ENCODE measurements around the gene PHEX. TPM values are rescaled to one million over a fixed set of nuclear protein-coding genes. Genes with fewer than 3 reads are reported as not detected.

PHEX gene
- total RNA-seq, 4 donors from 2014 or later = 0.52 to 1.2 (median 0.65) TPM

- DNase-seq (ENCODE audit: extremely low spot score) = no peak
- Histone ChIP-seq H3K27me3 (no peaks in the 10 kb centered on the region), H3K4me1 (peaks cover 0 to 3% (median 0%) of the 10 kb centered on the region in 4 donors), H3K27ac (replicated peaks in 1 of 4) (no peak overlapping the region), H3K9me3 (no peaks in the 10 kb centered on the region), H3K36me3 (no peaks in the 10 kb centered on the region), H3K4me3 (no peak overlapping the region)
- intact Hi-C loops (cut with DNase I) = loop anchor here (2.0 to 5.0 kb wide), 2 partner anchors 57 to 210 kb away; no protein-coding TSS in a partner anchor
- WGBS = 81% methylated on average over 1 of the region's 1 CpG
- TF ChIP-seq POLR2A (IDR thresholded peaks at IDR 0.05; ENCODE audit: low read depth) = no peak
- no peak for TF ChIP-seq EP300 (IDR thresholded peaks at IDR 0.05)
- TF ChIP-seq CTCF (IDR thresholded peaks at IDR 0.05) = no peak
- no peak for TF ChIP-seq POLR2AphosphoS5 (IDR thresholded peaks at IDR 0.05)
Observed at GRCh38 chrX:22194660-22194945, 162.5 kb downstream of the PHEX start.

DNA sequence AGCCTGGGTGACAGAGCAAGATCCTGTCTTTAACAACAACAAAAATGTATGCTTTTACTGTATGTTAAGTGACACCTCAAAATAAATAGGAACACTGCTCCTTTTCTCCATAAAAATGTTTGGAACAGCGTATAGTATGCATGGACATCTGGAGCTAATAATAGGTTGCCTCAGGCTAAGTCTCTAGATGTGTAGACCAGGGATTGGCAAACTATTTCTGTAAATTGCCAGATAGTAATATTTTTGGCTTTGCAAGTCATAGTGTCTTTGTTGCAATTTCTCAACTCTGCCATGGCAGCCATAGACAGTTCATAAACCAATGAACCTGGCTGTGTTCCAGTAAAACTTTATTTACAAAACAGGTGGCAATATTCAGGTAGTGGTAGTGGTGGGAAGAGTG lies 164.0 kb downstream of the PHEX start:
- peaks cover 0 to 3% (median 0%) of the 10 kb centered on the region in 4 donors for H3K4me1 ChIP-seq
- intact Hi-C loops (cut with DNase I) = no loop called here

DNA sequence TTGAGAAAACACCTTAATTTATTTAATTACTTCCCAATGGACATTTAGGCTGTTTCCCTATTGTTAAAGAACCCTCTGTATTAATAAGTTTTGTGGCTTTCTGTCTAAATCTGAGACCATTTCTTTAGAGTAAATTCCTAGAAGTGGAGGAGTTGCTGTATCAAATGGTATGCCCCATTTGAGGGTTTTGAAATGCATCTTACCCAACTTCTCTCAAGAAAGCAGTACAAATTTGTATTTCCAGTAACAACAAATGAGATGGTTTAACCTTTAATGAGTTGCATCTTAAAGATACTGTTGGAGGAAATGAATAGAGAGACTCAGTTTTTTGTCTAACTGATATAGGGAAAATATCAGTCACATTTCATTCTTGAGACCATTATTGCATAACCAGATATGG lies 170.1 kb downstream of the PHEX start:
- Histone ChIP-seq H3K27ac (replicated peaks in 1 of 4) (no peak overlapping the region), H3K9me3 (no peaks in the 10 kb centered on the region), H3K4me3 (no peak overlapping the region), H3K27me3 (no peaks in the 10 kb centered on the region), H3K36me3 (no peaks in the 10 kb centered on the region), H3K4me1 (no peaks in the 10 kb centered on the region)
- TF ChIP-seq POLR2A (IDR thresholded peaks at IDR 0.05; ENCODE audit: low read depth) = no peak
- TF ChIP-seq CTCF (IDR thresholded peaks at IDR 0.05) = no peak
- no peak for TF ChIP-seq EP300 (IDR thresholded peaks at IDR 0.05)
- TF ChIP-seq POLR2AphosphoS5 (IDR thresholded peaks at IDR 0.05) = no peak
- DNase-seq (ENCODE audit: extremely low spot score) = no peak
- intact Hi-C loops (cut with DNase I) = no loop called here

More for the DNA sequence above, 164.0 kb downstream of the PHEX start:
- 44% methylated on average over 1 of the region's 1 CpG for WGBS
- Histone ChIP-seq H3K27ac (replicated peaks in 1 of 4) (no peak overlapping the region), H3K27me3 (no peaks in the 10 kb centered on the region), H3K4me3 (no peak overlapping the region), H3K36me3 (no peaks in the 10 kb centered on the region), H3K9me3 (no peaks in the 10 kb centered on the region)
- no peak for DNase-seq (ENCODE audit: extremely low spot score)
- TF ChIP-seq POLR2A (IDR thresholded peaks at IDR 0.05; ENCODE audit: low read depth) = no peak

- TF ChIP-seq POLR2AphosphoS5 (IDR thresholded peaks at IDR 0.05) = no peak
- TF ChIP-seq EP300 (IDR thresholded peaks at IDR 0.05) = no peak
- no peak for TF ChIP-seq POLR2A (IDR thresholded peaks at IDR 0.05; ENCODE audit: low read depth)
- no peak for TF ChIP-seq CTCF (IDR thresholded peaks at IDR 0.05)
- intact Hi-C loops (cut with DNase I) = no loop called here
- no peaks in the 10 kb centered on the region for H3K27me3 ChIP-seq
- H3K4me1 ChIP-seq = no peaks in the 10 kb centered on the region
- DNase-seq (ENCODE audit: extremely low spot score) = no peak
- no peaks in the 10 kb centered on the region for H3K9me3 ChIP-seq
- no peaks in the 10 kb centered on the region for H3K36me3 ChIP-seq
- no peak overlapping the region for H3K27ac ChIP-seq (replicated peaks in 1 of 4)
- no peak overlapping the region for H3K4me3 ChIP-seq
Observed at GRCh38 chrX:22203186-22203585, 171.1 kb downstream of the PHEX start.

DNA sequence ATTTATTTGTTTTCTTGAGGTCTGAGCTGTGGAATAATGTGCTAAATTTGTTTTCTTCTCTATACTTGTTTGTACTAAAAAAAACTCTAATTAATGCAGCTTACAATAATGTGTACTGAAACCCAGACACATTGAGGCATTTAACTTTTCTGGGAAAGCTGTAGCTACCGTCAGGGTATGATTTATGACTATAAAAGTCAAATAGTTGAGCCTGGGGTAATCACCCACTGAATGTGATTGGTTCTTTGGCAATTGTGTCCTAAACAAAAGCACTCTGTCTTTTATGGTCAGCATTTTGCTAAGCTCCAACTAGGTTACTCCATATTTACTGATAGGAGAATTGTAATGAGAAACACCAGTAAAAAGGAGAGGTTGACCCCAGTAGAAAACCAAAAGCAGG lies 174.7 kb downstream of the PHEX start:
- H3K4me1 ChIP-seq = no peaks in the 10 kb centered on the region
- WGBS = 47% methylated on average over 1 of the region's 1 CpG
- intact Hi-C loops (cut with DNase I) = no loop called here

More for the DNA sequence above, 174.7 kb downstream of the PHEX start:
- Histone ChIP-seq H3K36me3 (no peaks in the 10 kb centered on the region), H3K9me3 (no peaks in the 10 kb centered on the region), H3K27ac (replicated peaks in 1 of 4) (no peak overlapping the region), H3K4me3 (no peak overlapping the region), H3K27me3 (no peaks in the 10 kb centered on the region)
- TF ChIP-seq CTCF (IDR thresholded peaks at IDR 0.05) = no peak
- TF ChIP-seq POLR2AphosphoS5 (IDR thresholded peaks at IDR 0.05) = no peak
- TF ChIP-seq POLR2A (IDR thresholded peaks at IDR 0.05; ENCODE audit: low read depth) = no peak
- no peak for TF ChIP-seq EP300 (IDR thresholded peaks at IDR 0.05)
- DNase-seq (ENCODE audit: extremely low spot score) = no peak

All from esophagus muscularis mucosa (tissue), 4 donors.